GM06990 (cell line): ENCODE results near the gene MUC2.

Experiments used
- DNase-seq: peaks from one replicate; pipeline ENCODE4 v3.0.0-alpha.2; 2011; ENCODE audit not compliant: insufficient read length; ENCODE audit errors: extremely low read depth
- H3K27me3 ChIP-seq: replicated peaks from 2 replicates; pipeline ENCODE4 v1.6.0; 2011; ENCODE audit warnings: low read length; ENCODE audit not compliant: control insufficient read depth, insufficient read depth
- H3K36me3 ChIP-seq: 2 replicates; pipeline ENCODE4 v1.5.1; 2011; ENCODE audit warnings: low read length; ENCODE audit not compliant: control insufficient read depth, insufficient read depth
- H3K4me3 ChIP-seq: replicated peaks from 2 replicates; pipeline ENCODE4 v1.5.1; 2011; ENCODE audit warnings: low read depth, mild to moderate bottlenecking, control low read depth, low read length
- TF ChIP-seq, protein P1 (sequence below): IDR thresholded peaks from 2 replicates; pipeline ENCODE4 v1.5.1; 2011; ENCODE audit warnings: low read length, control low read depth, mild to moderate bottlenecking, inconsistent platforms; ENCODE audit not compliant: insufficient read depth, poor library complexity, severe bottlenecking

MUC2 gene

DNA sequence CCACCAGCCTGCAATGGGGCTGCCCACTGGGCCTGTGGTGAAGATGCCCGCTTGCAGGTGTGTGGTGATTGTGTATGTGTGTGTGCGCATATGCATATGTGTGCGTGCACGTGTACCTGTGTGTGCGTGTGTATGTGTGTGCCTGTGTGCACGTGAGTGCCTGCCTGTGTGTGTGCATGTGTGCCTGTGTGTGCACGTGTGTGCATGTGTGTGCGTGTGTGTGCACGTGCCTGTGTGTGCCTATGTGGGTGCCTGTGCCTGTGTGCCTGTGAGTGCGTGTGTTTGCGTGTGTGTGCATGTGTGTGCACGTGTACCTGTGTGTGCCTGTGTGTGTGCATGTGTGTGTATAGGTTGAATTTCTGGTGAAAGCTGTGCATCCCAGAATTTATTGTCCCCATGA lies 35.8 kb upstream of the MUC2 start:
- no peak overlapping the region for H3K4me3 ChIP-seq
- no peak for DNase-seq
- TF ChIP-seq, protein P1, sequence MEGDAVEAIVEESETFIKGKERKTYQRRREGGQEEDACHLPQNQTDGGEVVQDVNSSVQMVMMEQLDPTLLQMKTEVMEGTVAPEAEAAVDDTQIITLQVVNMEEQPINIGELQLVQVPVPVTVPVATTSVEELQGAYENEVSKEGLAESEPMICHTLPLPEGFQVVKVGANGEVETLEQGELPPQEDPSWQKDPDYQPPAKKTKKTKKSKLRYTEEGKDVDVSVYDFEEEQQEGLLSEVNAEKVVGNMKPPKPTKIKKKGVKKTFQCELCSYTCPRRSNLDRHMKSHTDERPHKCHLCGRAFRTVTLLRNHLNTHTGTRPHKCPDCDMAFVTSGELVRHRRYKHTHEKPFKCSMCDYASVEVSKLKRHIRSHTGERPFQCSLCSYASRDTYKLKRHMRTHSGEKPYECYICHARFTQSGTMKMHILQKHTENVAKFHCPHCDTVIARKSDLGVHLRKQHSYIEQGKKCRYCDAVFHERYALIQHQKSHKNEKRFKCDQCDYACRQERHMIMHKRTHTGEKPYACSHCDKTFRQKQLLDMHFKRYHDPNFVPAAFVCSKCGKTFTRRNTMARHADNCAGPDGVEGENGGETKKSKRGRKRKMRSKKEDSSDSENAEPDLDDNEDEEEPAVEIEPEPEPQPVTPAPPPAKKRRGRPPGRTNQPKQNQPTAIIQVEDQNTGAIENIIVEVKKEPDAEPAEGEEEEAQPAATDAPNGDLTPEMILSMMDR, result no peak
- H3K36me3 ChIP-seq, result no peaks in the 10 kb centered on the region
- no peaks in the 10 kb centered on the region; the same call in 1 of the 2 replicates for H3K27me3 ChIP-seq

DNA sequence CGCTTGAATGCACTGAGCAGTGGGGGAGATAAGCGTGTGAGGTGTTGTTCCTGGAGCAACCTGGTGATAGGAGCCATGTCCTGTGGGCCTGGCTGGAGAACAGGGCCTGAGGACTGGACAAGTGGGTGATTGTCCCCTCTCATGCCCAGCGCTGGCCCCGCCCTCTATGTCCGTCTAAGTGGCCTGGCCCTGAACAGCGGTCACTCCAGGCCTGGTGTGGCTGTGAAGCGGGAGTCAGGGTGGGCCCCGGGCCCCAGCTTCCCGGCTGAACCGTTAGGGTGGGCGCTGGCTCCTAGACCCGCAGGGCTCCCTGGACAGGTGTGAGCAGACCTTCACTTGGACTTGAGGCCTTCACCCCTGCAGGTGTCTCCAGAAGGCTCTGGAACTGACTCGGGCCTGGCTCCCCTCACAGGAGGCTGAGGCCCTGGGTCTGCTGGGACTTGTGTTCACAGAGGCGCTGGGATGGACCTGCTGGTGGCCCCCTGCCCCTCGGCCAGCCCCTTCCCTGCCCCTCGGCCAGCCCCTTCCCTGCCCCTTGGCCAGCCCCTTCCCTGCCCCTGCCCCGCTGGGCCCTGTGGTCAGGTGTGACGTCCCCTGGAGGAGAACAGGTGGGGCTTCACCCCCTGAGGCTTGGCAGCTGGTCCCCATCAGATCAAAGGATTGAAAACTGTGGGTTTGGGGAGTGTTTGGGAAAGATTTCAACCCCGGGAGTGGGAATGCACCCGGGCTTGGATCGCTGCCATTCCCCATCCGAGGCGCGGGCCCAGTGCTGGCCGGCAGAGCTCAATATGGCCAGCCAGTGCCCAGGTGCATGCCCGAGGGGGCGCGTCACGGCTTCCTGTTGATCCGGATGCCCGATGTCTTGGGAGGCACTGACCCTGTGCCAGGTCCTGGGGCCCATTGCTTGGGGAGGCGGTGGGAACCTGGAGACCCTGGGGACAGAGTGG lies 34.9 kb upstream of the MUC2 start:
- TF ChIP-seq, protein P1, result no peak
- H3K27me3 ChIP-seq, result no peaks in the 10 kb centered on the region; the same call in 1 of the 2 replicates
- no peaks in the 10 kb centered on the region for H3K36me3 ChIP-seq
- no peak for DNase-seq
- H3K4me3 ChIP-seq, result no peak overlapping the region

DNA sequence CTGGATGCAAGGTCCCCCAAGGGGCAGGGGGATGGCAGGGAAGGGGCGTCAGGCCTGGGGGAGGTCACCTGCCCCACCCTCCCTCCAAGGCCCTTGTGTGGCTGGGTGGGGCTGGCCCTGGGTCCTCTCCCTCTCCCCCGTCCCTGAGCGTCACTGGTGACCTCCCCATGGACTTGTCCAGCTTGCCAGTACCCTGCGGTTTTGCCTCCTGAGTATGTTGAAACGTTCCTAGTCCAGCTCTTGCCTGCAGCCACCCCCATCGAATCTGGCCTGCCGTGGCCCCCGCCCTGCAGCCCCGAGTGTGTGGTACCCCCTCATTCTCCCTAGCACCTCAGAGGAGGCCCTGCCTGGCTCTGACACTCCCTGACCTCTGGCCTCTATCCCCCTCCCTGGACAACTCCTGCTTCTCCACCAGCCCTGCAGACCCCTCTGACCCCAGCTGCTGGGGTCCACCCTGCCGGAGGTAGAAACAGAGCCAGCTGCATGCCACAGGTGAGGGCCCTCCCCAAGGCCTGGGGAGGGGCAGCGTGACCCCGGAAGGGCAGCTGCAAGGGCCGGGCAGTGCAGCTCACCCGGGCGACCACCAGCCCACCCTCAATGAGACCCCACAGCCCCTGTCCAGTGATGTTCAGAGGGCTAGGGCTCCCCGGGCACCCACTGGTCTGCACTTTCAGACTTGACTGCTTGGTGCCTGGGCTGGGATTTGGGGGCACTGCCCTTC lies 34.1 kb upstream of the MUC2 start:
- Histone ChIP-seq H3K4me3 (no peak overlapping the region), H3K36me3 (no peaks in the 10 kb centered on the region), H3K27me3 (no peaks in the 10 kb centered on the region; the same call in 1 of the 2 replicates)
- TF ChIP-seq, protein P1, result no peak
- DNase-seq, result no peak

DNA sequence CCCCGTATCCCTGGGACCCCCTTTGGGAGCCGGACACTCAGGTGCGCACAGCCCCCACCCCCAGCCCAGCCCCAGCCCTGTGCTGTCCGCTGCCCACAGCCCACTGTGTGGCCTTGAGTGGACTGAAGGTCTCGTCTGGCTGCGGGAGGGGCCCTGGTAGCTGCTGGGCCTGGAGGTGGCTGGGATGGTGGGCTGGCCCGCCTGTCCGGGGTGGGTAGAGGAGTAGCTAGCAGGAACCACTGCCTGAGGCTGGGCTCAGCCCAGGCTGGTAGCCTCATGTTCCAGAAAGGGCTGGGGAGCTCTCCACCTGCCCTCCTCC lies 33.6 kb upstream of the MUC2 start:
- no peak for DNase-seq
- Histone ChIP-seq H3K36me3 (no peaks in the 10 kb centered on the region), H3K4me3 (no peak overlapping the region), H3K27me3 (no peaks in the 10 kb centered on the region; the same call in 1 of the 2 replicates)
- TF ChIP-seq, protein P1, result no peak

DNA sequence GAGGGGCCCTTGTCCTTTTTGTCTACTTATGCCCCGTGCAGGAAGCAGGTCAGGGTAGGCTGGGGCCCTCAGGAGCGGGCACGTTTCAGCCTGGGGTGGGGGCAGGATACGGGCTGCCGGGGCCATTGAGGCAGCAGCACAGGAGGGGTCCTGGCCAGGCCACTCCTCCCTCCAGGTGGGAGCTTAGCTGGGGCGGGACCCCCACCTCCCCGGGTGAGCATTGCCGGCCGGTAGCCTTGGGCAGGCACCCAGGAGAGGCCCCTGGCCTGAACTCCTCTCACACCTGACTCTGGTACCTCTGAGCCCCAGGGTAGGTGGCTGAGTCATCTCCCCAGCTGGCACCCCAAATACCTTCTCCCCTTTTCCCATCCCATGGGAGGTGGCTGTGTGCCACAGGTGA lies 33.2 kb upstream of the MUC2 start:
- TF ChIP-seq, protein P1, result no peak
- DNase-seq, result no peak
- Histone ChIP-seq H3K36me3 (no peaks in the 10 kb centered on the region), H3K4me3 (no peak overlapping the region), H3K27me3 (no peaks in the 10 kb centered on the region; the same call in 1 of the 2 replicates)
